ENCODE measurements around the gene ELL. TPM values are rescaled to one million over a fixed set of nuclear protein-coding genes. Genes with fewer than 3 reads are reported as not detected.

Gene ELL
- polyA plus RNA-seq, 1 donor from 2014 or later, result 7.2 TPM

DNA sequence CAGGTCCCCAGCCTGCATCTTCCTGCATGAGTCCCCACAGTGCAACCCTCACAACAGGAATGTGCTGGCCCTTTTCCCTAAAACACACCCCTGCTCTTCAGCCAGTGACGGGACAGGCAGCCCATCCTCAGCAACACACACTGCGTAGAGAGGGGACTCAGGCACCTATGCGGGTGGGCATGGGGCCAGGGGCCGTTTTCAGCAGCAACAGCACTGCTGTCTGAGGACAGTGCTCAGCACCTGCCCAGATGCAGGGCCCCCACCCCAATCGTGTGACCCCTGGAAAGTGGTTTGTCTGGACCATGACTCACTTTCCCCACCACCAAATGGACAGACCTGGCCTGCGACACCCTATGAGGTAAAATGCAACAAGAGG lies 55.9 kb downstream of the ELL start:
- no peak overlapping the region for H3K4me3 ChIP-seq (ENCODE audit: low read length)
- no peaks in the 10 kb centered on the region for H3K9me3 ChIP-seq (ENCODE audit: low read length)
- H3K27ac ChIP-seq (ENCODE audit: low read length), result no peak overlapping the region
- no peaks in the 10 kb centered on the region for H3K36me3 ChIP-seq (ENCODE audit: insufficient read depth, low read length)
- H4K20me1 ChIP-seq (ENCODE audit: insufficient read depth), result no peaks in the 10 kb centered on the region
- no peaks in the 10 kb centered on the region for H3K9me2 ChIP-seq (ENCODE audit: insufficient read depth, low read length)
- no peak overlapping the region for H3K9ac ChIP-seq (ENCODE audit: low read length)
- no peaks in the 10 kb centered on the region for H3K79me2 ChIP-seq (replicated peaks; ENCODE audit: insufficient read depth, low read length)
- H3K4me2 ChIP-seq (ENCODE audit: low read length), result no peak overlapping the region
- no peak overlapping the region for H2AFZ ChIP-seq (ENCODE audit: low read depth, low read length)
- no peaks in the 10 kb centered on the region for H3K27me3 ChIP-seq (ENCODE audit: insufficient read depth, low read depth, low read length)
- H3F3A ChIP-seq (ENCODE audit: insufficient read depth, low read length, poor library complexity, severe bottlenecking), result no peaks in the 10 kb centered on the region
- TF ChIP-seq REST (IDR thresholded peaks at IDR 0.05; ENCODE audit: borderline replicate concordance) (no peak), EP300 (conservative IDR thresholded peaks at IDR 0.05; ENCODE audit: poor library complexity, severe bottlenecking) (no peak), EZH2 (IDR thresholded peaks at IDR 0.05; ENCODE audit: borderline replicate concordance, insufficient read depth, low read length, poor library complexity, severe bottlenecking) (no peak)

DNA sequence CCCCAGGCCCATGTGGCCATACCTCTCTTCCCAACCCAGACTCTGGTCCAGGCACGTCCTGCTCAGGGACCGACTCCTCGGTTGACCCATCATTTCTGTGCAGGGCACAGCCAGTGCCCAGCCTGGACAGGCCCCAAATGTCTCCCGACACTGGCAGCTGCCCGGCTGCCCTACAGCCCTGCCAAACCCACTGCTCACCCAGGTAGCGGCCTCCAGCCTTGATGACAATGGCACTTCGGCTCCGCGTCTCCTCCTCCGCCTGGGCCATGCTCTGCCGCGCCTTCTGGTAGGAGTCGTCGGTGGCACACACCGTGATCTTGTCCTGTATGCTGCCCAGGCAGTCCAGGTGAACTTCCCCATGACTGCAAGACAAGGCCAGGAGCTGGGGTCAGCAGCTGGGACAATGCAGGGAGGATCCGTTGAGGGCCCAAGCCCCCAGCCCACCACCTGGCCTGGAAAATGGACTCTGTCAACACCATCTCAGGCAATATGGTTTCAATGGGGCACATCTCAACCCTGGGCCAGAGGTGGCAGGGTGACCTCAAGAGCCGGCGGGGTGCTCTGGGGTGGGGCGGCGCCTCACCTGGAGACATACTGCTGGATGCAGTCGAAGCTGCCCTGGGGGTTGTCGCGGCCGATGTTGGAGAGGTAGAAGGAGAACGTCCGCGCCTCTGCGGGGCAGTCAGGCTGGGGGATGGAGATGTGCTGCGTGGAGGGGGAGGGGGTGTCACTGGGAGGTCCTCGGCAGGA lies 56.5 kb downstream of the ELL start:
- H3K9me2 ChIP-seq (ENCODE audit: insufficient read depth, low read length), result no peaks in the 10 kb centered on the region
- no peaks in the 10 kb centered on the region for H3K79me2 ChIP-seq (replicated peaks; ENCODE audit: insufficient read depth, low read length)
- no peaks in the 10 kb centered on the region for H3F3A ChIP-seq (ENCODE audit: insufficient read depth, low read length, poor library complexity, severe bottlenecking)
- no peaks in the 10 kb centered on the region for H3K36me3 ChIP-seq (ENCODE audit: insufficient read depth, low read length)
- no peak overlapping the region for H3K4me3 ChIP-seq (ENCODE audit: low read length)
- no peak overlapping the region for H3K4me2 ChIP-seq (ENCODE audit: low read length)
- H3K9me3 ChIP-seq (ENCODE audit: low read length), result no peaks in the 10 kb centered on the region
- H3K27ac ChIP-seq (ENCODE audit: low read length), result no peak overlapping the region
- no peak for TF ChIP-seq RAD21 (conservative IDR thresholded peaks at IDR 0.05)
- no peak for TF ChIP-seq POLR2AphosphoS5 (IDR thresholded peaks at IDR 0.05)
- TF ChIP-seq REST (IDR thresholded peaks at IDR 0.05; ENCODE audit: borderline replicate concordance), result no peak
- no peak for TF ChIP-seq MXI1 (conservative IDR thresholded peaks at IDR 0.05; ENCODE audit: poor library complexity, severe bottlenecking)
- TF ChIP-seq TAF1 (IDR thresholded peaks at IDR 0.05; ENCODE audit: low read depth), result no peak
- no peak for TF ChIP-seq EP300 (conservative IDR thresholded peaks at IDR 0.05; ENCODE audit: poor library complexity, severe bottlenecking)
- no peak for TF ChIP-seq EZH2 (IDR thresholded peaks at IDR 0.05; ENCODE audit: borderline replicate concordance, insufficient read depth, low read length, poor library complexity, severe bottlenecking)
- TF ChIP-seq SMC3 (conservative IDR thresholded peaks at IDR 0.05; ENCODE audit: poor library complexity), result no peak
- H4K20me1 ChIP-seq (ENCODE audit: insufficient read depth), result no peaks in the 10 kb centered on the region
- H2AFZ ChIP-seq (ENCODE audit: low read depth, low read length), result no peak overlapping the region
- no peaks in the 10 kb centered on the region for H3K27me3 ChIP-seq (ENCODE audit: insufficient read depth, low read depth, low read length)
- H3K9ac ChIP-seq (ENCODE audit: low read length), result no peak overlapping the region
